Stimulated activated CD4-positive, alpha-beta T cell treated with anti-CD3 and anti-CD28 coated beads, Interleukin-12 subunit alpha, Interleukin-12 subunit beta, amount 100 ng/mL, for 4 hours (primary cell): ENCODE data around the gene SMAD2.
"Not testable (repeated sequence)": the region's sequence is repeated elsewhere in the genome, so short reads cannot be mapped to it uniquely, and the experiment has no call there.

Experiments
- DNase-seq: peaks from one replicate; pipeline ENCODE4 v3.0.0-alpha.2; 2020

Gene SMAD2

DNA sequence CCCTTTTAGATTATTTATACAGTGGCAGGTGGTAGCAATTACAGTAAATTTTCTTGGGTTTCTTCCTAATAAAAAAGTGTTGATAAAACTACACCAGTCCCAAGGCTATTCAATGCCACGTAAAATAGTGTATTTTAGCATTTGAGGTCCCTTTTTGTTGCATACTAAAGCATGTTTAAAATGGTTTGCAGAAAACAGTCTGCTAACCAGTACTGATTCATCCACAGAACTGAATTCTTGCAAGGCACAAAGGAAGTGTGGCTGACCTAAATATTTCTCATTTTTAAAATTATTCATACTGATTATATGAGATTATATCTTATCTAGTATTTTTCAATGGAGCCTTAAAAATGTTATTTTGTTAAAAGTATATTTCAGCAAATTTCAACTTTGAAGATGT is 98.1 kb downstream of the SMAD2 start:
- no peak for DNase-seq

DNA sequence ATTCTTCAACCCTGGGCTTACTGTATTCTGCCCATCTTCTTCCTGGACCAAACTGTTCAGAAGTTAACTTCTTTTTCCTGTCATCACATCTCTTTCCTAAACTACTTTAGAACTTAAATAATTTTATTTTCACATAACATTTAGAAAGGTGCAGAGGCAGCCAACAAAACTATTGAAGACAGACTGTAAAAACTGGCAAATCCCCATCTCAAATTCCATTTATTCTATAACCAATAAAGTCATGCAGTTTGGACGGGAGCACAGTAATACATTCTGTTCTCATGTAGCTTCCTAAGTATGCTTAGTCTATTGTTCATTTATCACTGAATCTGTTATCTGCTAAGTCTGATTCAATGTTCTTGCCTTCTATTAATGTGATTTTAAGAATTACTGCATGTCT is 99.1 kb downstream of the SMAD2 start:
- no peak for DNase-seq

DNA sequence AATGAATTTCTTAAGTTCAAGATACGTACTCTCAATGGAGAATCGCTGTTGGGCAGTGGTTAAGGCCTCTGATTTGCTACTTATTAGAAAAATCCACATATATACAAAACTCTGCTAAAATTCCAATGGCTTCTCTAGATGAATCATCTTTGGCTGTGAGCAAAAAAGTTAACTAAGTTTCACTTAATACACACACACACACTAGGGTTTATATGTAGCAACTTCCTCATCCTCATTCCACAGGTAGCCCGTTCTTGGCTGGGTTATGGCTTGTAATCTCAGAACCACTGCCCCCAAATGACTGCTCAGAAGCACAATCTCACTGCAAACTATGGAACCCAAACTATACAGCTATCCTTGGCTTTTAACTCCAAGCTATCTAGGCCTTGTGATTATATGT is 99.7 kb downstream of the SMAD2 start:
- no peak for DNase-seq

DNA sequence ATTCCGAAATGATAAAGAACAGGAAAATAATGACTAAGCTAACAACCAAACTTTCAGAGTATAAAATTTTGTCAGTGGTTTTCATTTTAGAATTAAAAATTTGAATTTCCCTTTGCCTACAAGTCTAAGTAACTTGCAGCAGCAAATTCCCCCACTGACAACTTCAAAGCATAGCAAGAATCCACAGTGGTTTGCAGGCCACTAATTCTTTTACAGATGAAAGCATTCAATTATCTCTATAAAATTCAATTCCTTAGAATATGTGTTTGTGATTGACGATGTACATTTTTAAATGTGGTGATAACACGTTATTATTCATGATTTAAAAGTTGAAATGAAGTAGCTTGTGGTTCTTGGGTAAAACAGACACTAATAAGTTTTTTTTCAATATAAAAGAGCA is 100.6 kb downstream of the SMAD2 start:
- no peak for DNase-seq

DNA sequence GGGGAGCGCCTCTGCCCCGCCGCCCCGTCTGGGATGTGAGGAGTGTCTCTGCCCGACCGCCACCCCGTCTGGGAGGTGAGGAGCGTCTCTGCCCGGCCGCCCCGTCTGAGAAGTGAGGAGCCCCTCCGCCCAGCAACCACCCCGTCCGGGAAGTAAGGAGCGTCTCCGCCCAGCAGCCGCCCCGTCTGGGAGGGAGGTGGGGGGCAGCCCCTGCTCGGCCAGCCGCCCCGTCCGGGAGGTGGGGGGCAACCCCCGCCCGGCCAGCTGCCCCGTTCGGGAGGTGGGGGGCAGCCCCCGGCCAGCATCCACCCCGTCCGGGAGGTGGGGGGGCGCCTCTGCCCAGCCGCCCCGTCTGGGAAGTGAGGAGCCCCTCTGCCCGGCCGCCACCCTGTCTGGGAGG is 102.4 kb downstream of the SMAD2 start:
- not testable (repeated sequence) for DNase-seq

DNA sequence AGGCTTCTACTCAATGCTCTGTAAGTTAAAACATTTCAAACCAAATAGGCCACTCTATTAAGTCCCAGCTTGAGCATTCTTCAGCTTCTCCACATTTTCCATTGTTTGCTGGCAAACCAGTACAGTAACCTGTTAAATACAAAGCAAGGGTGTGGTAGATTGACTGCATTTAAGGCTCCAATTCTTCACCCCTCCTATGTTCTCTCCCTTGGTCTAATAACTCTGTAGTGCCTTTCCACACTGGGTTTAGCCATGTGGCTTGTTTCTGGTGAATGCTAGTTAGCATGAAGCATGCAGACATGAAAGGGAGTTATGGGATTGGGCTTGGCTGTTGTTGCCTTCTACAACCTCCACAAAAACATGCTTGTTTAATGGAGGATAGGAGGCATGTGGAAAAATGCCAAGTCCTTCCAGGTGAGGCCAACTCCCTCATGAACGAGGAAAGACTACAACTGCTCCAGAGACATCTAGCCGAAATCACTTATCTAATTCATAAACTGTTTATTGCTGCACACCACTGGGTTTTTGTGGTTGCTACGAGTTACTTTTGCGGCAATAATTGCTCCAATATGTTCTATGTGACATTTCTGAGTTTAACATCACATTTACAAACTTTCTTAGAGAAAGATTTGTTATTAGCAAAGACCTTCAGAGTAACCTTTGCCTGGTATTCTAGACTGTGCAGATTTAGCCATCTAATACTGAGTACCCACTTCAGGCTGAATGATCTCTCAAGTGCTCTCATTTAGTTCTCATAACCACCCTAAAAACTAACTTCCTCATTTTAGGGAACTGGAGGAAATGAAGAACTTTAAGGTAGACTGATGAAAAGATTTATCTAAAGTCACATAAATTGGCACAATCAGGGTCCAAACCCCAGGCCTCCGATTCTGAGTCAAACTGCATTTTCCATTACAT is 104.0 kb downstream of the SMAD2 start:
- no peak for DNase-seq

DNA sequence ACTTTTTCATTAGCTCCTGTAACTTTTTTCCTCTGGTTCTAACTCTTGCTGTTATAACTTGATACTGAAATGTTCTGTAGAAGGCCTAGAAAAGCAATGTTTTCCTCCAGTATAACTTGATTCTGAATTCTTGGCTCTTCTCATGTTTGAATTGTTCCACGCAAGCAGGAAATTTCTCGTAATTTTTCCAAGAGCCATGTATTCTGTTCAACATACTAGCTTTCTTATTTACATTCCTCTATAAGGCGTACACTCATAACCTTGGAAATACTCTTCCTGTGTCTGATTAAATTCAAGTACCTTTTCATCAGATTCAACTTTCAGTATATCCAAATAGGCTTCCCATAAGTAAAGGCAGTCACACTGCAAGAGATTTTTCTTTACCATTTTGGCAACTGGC is 109.1 kb downstream of the SMAD2 start:
- no peak for DNase-seq

DNA sequence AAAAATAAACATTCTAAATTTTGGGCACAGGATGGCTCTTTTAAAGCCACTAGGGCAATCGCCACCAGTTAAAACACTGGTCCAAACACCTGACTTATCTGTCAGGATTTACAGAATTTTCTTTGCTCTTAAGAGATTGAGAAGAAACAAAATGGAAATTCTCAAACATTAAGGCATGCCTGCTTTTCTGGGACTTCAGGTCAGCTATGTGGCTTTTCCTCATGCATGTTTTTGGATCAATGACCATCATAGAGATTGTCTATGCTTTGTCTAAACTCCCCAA is 112.7 kb downstream of the SMAD2 start:
- DNase-seq = no peak

DNA sequence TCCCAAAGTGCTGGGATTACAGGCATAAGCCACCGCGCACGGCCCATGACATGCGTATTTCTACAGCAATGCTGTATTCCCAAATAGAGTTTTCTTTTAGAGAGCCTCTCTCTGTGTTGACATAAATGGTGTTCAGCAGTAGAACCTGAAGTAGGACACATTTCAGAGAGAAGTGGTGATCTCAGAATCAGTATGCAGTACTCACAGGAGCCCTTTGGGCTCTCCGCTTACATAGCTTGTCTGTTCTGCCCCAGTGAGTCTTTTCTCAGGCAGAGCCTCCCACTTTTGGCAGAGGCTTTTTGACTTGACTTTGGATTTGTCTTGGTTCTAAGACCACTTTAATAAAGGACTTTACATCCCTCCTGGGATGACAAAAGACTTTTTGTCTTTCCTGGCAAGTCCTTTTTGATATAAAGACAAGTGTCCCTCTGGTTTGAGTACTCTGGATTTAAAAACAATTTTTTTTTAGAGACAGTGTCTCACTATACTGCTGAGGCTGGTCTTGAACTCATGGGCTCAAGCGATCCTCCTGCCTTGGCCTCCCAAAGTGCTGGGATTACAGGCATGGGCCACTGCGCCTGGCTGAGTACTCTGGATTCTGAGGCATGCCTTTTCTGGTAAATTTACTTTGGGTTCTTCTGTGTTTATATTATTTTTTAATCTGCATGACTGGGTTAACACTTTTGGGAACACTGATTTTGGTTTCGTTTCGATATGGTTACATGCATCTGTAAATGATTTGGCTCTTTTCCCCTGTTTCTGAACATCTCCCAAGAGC is 113.3 kb downstream of the SMAD2 start:
- DNase-seq = no peak

DNA sequence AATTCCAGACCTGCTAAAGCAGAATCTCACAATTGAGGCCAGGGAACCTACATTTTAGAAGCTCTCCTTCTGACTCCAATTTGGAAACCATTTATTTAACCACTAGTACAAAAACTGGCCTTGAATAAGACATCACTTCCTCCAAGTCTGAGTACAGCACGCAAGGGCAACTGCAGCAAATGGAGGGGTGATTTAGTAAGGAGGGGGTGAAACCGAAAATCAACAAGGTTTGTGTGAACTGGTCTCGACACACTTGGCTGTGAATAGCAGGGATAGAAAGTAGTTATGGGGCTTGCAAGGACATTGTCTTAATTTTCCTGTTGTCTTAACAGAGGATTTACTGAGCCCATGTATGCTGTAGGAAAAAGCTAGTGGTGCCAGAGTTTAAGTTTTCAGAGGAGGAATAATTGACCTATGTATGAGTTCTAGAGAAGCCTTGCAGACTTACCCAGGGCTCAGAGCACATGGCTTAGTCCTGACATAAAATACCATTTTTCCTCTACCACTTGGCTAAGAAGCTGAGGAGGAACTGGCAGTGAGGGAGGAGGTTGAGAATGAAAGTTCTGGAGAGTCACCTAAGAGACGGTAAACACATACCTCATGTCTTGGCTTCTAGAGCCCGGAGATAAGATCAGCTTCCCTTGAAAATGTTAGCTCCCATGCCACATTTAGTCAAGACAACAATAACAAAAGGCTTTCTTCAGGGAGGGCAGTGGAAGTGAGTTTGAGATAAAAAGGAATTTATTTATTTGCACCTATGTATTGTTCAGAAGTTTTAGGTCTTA is 114.8 kb downstream of the SMAD2 start:
- no peak for DNase-seq

DNA sequence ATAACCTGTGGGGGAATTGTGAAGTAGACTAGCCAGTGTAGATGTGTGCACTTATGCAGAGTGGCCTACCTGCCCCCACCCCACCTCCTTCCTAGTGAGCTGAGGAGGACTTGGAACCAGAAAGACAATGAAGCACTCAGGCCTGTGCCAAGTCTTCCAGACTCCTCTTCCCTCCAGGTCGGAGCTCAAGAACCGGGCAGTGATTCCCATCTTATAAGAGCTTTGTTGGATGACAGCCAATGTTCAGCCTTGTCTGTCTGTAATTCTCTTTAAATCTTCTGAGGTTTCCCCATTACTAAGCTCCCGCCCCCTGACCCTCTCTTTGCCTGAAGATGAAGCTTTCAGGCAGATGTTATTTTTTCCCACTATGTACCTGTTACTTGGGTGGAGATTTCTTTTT is 121.0 kb downstream of the SMAD2 start:
- no peak for DNase-seq

DNA sequence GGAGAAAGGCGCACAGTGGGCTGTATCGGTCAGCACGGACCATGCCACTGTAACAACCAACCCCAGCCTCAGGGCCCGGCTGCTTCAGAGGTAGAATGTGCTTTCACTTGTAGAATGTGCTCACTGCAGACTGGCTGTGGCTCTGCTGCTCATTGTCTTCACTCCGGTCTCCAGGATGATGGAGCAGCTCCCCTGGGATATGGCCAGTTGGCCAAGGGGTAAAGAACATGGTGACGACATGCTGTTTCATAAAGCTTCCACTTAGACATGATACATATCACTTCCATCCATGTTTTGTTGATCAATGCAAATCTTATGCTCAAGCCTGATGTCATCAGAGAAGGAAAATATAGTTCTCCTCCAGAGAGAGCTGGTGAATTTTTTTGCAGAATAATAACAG is 127.7 kb downstream of the SMAD2 start:
- no peak for DNase-seq

DNA sequence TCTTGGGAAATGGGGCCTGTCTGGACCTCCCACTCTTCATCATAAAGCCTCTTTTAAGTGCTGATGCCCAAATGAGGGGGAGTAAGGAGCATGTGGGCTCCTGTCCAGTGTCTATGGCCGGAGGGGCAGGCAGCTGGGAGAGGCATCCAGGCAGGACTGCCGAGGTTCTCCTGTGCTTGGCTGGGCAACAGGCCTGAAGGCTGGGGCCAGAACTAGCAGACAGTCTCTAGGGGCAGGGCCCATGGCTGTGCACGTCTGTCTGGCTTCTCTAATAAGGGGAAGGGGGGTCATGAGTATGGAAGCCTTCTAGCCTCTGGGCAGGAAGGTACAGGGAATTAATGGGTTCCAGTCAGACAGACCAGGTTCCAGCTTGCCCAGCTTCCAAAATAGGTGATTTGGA is 128.6 kb downstream of the SMAD2 start:
- DNase-seq = no peak

DNA sequence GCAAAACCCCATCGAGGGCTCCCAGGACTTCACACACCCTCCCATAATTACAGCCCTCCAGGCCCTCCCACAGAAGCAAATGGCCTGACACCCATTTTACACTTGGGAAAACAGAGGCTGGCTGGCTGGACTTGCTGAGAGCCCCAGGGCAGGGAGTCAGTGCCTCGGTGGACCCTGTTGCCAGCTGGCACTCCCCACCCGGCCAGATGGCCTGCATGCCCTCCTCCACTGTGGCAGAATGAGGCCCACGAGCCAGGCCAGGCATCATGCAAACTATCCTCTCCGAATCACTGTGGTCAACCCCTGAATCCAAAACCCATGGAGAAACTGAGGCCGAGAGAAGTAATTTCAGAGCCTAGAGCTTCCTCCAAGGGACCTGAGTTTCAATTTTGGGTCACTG is 129.7 kb downstream of the SMAD2 start:
- DNase-seq = no peak

DNA sequence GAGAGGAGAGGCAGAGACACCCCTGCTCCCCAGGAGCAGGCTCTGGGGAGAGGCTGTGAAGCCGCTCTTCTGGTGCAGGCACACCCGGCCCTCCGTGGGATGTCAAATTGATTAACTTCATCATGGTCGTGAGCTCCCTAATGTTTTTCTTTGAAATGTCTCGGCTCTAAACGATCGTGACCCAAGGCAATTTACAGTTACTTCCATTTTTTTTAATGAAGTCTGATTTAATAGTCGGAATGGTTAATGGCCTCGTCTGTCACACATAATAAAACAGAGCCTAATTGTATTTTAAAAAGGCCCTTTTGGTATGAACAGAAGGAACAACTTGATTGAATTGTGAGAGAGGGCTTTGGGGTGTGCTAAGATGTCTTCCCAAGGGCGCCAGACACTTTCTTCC is 130.2 kb downstream of the SMAD2 start:
- DNase-seq = no peak

DNA sequence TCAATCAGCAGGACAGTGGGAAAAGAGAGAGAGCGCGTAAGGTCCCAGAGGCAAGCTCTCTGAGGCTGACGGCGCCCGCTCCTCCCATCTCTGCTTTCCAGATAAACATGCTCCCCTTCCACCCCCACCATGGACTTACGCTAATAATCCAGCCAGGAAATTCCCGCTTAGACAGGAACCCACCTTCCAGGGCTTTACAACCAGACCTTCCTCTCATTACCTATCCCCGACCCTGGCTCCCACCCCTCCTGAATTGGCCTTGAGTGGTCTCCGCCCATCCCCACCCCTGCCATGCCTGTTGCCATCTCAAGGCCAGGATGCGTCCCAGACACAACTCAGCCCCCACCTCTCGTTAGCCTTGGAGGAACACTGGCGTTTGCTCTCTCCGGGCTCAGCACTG is 131.1 kb downstream of the SMAD2 start:
- DNase-seq = no peak

DNA sequence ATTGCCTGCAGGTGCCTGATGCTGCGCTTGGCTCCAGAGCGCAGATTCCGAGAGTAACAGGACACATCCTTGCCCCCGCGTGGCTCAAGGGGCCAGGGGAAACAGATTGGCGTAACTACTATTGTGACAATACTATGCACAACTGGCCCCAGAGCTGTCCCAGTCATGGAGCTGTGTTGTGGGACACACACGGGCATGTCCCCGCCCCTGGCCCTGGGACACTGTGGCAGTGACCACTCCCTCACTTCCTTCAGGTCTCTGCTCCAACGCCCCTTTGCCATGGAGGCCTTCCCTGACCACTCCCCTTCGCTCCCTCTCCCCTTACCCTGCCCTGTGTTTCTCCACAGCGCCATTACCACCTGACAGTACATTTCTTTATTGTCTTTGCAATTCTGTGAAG is 132.1 kb downstream of the SMAD2 start:
- no peak for DNase-seq

DNA sequence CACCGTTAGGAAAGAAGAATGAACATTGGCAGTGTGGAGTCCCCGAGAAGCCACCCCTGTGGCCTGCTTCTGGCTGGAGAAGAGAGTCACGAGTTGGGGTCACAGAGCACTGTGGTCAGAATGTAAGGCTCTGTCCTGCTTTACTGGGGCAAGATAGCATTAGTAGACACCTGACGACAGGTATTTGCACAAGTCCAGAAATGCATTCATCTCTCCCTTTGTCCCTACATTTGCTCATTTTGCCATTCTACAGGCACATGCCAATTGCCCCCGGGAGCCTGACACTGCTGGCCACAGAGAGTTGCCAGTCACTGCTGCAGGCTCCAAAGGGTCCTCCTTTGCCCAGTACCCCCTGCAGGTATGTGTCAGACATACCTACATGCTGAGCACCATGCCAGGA is 133.3 kb downstream of the SMAD2 start:
- no peak for DNase-seq

DNA sequence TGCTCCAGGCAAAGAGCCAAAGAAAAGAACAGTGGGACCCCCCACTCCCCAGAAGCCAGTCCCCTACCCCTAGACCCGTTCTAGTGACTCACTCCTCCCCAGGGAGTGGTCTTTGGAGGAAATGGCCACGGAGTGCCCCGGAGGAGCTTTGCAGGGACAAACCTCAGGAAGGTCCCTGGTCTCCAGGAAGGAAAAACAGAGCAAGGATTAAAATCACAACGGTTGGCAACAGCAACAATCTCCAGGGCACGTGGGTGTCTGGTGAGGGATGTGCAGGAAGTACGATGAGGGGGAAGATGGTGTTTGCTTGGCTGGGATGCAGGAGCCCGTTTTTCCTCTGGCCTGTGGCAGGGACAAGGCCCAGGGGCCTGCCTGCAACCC is 135.0 kb downstream of the SMAD2 start:
- no peak for DNase-seq

DNA sequence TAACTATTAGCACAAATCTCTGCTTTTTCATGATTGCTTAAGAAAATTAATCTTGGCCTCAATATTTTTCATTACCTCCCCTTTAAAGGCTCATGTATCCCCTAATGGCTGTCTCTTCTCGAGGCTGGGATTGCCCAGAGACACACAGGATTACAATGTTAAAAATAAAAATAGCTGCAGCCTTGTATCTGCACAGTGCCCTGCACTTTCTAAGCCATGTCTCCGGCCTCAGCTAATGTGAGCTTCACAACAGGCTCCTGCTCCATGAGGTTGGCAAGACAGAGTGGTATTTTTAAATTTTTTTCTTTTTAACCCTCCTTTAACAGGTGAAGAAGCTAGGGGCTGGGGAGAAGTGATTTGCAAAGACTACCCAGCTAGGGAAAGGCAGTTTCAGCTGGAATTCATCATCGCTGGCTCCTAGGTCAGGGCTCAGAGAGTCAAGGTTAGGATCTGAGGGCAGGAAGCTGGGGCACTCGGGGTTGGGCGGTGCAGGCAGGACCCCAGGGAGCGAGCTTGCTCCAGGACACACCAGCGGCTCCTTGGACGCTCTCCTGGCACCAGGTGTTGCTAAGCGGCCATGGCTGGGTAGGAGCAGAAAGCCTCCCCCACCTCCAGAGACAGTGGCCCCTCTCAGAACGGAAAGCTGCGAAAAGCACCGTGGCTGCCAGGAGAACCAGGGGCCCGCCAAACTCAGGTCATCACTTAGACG is 135.6 kb downstream of the SMAD2 start:
- DNase-seq = no peak

DNA sequence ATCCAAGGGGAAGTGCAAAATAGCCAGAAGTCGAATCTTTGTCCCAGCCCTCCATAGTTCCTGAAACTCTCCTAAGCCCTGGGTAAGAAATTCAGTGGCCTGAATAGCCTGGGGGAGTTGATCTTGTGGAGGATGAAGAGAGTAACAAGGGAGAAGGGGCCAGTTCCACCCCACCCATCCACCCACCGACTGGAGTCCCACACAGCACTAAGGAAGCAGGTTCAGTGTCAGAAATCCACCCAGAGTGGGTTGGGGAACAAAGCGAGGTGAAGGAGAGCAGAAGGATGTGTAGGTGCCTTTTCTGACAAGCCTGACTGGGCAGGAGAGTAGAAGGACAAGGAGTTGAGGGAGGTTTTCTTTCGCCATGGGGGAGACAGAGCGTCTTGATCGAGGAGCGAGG is 136.8 kb downstream of the SMAD2 start:
- no peak for DNase-seq

DNA sequence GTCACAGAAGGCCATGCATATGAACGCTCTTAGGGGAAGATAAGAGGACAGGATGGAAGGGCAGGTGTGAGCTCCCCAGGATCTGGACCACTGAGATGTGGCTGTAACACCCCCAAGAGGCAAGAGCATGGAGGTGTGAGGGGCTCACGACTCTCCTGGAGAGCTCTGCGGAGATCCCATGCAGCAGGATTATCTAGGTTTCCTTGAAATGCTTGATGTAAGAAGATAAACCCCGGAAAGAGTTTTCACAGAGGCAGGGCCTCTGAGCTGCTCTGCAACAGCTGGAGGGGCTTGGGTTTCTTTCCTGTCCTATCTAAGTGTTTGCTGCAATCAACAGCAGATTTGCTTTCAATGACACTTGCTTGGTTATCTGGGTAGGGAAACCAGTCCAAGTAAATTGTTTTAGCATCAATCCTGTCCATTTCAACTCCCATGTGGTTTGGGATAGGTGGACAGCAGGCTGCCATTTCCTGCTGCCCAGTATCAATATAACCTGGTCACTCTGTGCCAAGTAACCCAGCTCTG is 138.9 kb downstream of the SMAD2 start:
- DNase-seq = no peak

DNA sequence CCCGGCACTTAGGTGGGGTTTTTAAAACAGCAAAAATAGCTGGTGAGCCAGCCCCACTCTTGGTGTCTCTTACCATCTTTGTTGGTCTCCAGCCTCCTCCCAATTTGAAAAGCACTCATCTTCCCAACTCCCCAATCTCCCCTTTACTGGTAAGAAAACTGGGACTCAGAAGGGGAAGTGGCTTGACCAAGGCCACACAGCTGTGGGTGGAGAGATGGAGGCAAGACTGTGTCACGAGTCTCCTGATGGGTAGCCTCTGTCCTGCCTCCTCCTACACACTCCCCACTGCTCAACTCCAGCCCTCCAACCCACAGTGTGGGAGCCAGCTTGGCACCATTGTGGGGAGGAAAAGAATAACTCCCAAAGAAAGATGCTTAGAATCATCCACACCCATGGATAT is 140.4 kb downstream of the SMAD2 start:
- no peak for DNase-seq
